Stimulated activated CD4-positive, alpha-beta T cell treated with anti-CD3 and anti-CD28 coated beads, Interleukin-4, amount 100 ng/mL, for 24 hours (primary cell): Measurements from ENCODE around the gene FLT4.
"Not testable (repeated sequence)": the region's sequence is repeated elsewhere in the genome, so short reads cannot be mapped to it uniquely, and the experiment has no call there.

Source experiments
- DNase-seq: peaks from one replicate; pipeline ENCODE4 v3.0.0-alpha.2; 2020

Gene FLT4

GRCh38 chr5:180669661-180670060 lies 20.3 kb upstream of the FLT4 start:
- no peak for DNase-seq

GRCh38 chr5:180668835-180669596 lies 19.6 kb upstream of the FLT4 start:
- no peak for DNase-seq

GRCh38 chr5:180666812-180667211 lies 17.4 kb upstream of the FLT4 start:
- no peak for DNase-seq

GRCh38 chr5:180665682-180666404 lies 16.4 kb upstream of the FLT4 start:
- DNase-seq: no peak

- DNase-seq: no peak
Observed at GRCh38 chr5:180658774-180659564, 9.6 kb upstream of the FLT4 start.

GRCh38 chr5:180655243-180655642 lies 5.8 kb upstream of the FLT4 start:
- not testable (repeated sequence) for DNase-seq

GRCh38 chr5:180652771-180653170 lies 3.4 kb upstream of the FLT4 start:
- DNase-seq: no peak

- no peak for DNase-seq
Observed at GRCh38 chr5:180652346-180652745, 2.9 kb upstream of the FLT4 start.

- DNase-seq: no peak
Observed at GRCh38 chr5:180648658-180649296, 623 bp downstream of the FLT4 start.

- DNase-seq: no peak
Observed at GRCh38 chr5:180647941-180648500, 1.4 kb downstream of the FLT4 start.

GRCh38 chr5:180647465-180647864 lies 1.9 kb downstream of the FLT4 start:
- no peak for DNase-seq

GRCh38 chr5:180646963-180647305 lies 2.5 kb downstream of the FLT4 start:
- no peak for DNase-seq

GRCh38 chr5:180646289-180646962 lies 3.0 kb downstream of the FLT4 start:
- no peak for DNase-seq

GRCh38 chr5:180645274-180646204 lies 3.9 kb downstream of the FLT4 start:
- no peak for DNase-seq

- no peak for DNase-seq
Observed at GRCh38 chr5:180644825-180645273, 4.6 kb downstream of the FLT4 start.

GRCh38 chr5:180644129-180644824 lies 5.1 kb downstream of the FLT4 start:
- no peak for DNase-seq

GRCh38 chr5:180643191-180643851 lies 6.1 kb downstream of the FLT4 start:
- no peak for DNase-seq

- no peak for DNase-seq
Observed at GRCh38 chr5:180642779-180643178, 6.6 kb downstream of the FLT4 start.

- DNase-seq: no peak
Observed at GRCh38 chr5:180642181-180642775, 7.1 kb downstream of the FLT4 start.

- DNase-seq: no peak
Observed at GRCh38 chr5:180641566-180641900, 7.9 kb downstream of the FLT4 start.
